GM23338 (cell line): ENCODE data around the gene CRHR1. TPM values are rescaled to one million over a fixed set of nuclear protein-coding genes. Genes with fewer than 3 reads are reported as not detected.

Source experiments
- ATAC-seq: fragments of 200-7000 bp; cut with Tn5 transposase; 3 replicates; pipeline ENCODE4 v1.9.1; 2020
- DNase-seq: peaks from one replicate; pipeline ENCODE4 v3.0.0-alpha.2; 2015; ENCODE audit warnings: low spot score
- H2AFZ ChIP-seq: fragments of 200-600 bp; sonication (generic); 2 replicates; pipeline ENCODE4 v1.8.0; 2016; ENCODE audit warnings: antibody characterized with exemption, mild to moderate bottlenecking, moderate library complexity
- H3F3A ChIP-seq: fragments of 200-600 bp; sonication (generic); replicated peaks from 2 replicates; pipeline ENCODE4 v1.8.0; 2017; ENCODE audit warnings: antibody characterized with exemption, mixed run types, low read depth
- H3K27ac ChIP-seq: fragments of 200-600 bp; sonication (generic); 2 replicates; pipeline ENCODE4 v1.6.1; 2016; ENCODE audit warnings: low read depth
- H3K27me3 ChIP-seq: fragments of 200-600 bp; sonication (generic); 2 replicates; pipeline ENCODE4 v1.8.0; 2016; ENCODE audit warnings: mild to moderate bottlenecking, mixed run types, moderate library complexity; ENCODE audit not compliant: insufficient read depth
- H3K36me3 ChIP-seq: fragments of 200-600 bp; sonication (generic); 2 replicates; pipeline ENCODE4 v1.8.0; 2016; ENCODE audit warnings: mild to moderate bottlenecking; ENCODE audit not compliant: insufficient read depth
- H3K4me1 ChIP-seq: fragments of 200-600 bp; sonication (generic); 2 replicates; pipeline ENCODE4 v1.8.0; 2016; ENCODE audit warnings: mild to moderate bottlenecking, moderate library complexity; ENCODE audit not compliant: insufficient read depth
- H3K4me2 ChIP-seq: fragments of 200-600 bp; sonication (generic); 2 replicates; pipeline ENCODE4 v1.7.1; 2017; ENCODE audit warnings: mixed run types
- H3K4me3 ChIP-seq: fragments of 200-600 bp; sonication (generic); 2 replicates; pipeline ENCODE4 v1.6.1; 2016; ENCODE audit warnings: mixed run types
- H3K79me2 ChIP-seq: fragments of 200-600 bp; sonication (generic); replicated peaks from 2 replicates; pipeline ENCODE4 v1.8.0; 2017; ENCODE audit warnings: mild to moderate bottlenecking; ENCODE audit not compliant: insufficient read depth
- H3K9me2 ChIP-seq: fragments of 200-600 bp; sonication (generic); 2 replicates; pipeline ENCODE4 v1.8.0; 2017; ENCODE audit not compliant: insufficient read depth
- H4K20me1 ChIP-seq: fragments of 200-600 bp; sonication (generic); replicated peaks from 2 replicates; pipeline ENCODE4 v1.8.0; 2017; ENCODE audit warnings: mild to moderate bottlenecking; ENCODE audit not compliant: insufficient read depth
- H3K27ac Mint-ChIP-seq: 2 replicates; pipeline ENCODE4 v1.8.0; 2020; ENCODE audit warnings: inconsistent platforms, mild to moderate bottlenecking, moderate library complexity, mixed read lengths
- H3K27me3 Mint-ChIP-seq: 3 replicates; pipeline ENCODE4 v1.8.0; 2022; ENCODE audit warnings: low read depth, mild to moderate bottlenecking, moderate library complexity, mixed read lengths, inconsistent platforms; ENCODE audit not compliant: insufficient read depth, poor library complexity
- H3K36me3 Mint-ChIP-seq: 3 replicates; pipeline ENCODE4 v1.8.0; 2021; ENCODE audit warnings: low read depth, mild to moderate bottlenecking, inconsistent platforms, moderate library complexity, mixed read lengths
- H3K4me1 Mint-ChIP-seq: 3 replicates; pipeline ENCODE4 v1.8.0; 2020; ENCODE audit warnings: mild to moderate bottlenecking, inconsistent platforms, mixed read lengths
- H3K4me3 Mint-ChIP-seq: 3 replicates; pipeline ENCODE4 v1.8.0; 2021; ENCODE audit warnings: moderate library complexity, mild to moderate bottlenecking, inconsistent platforms, mixed read lengths
- H3K9me3 Mint-ChIP-seq: 3 replicates; pipeline ENCODE4 v1.8.0; 2020; ENCODE audit warnings: moderate library complexity, mild to moderate bottlenecking, inconsistent platforms, mixed read lengths
- CREB1 ChIP-seq: fragments of 250-450 bp; sonication (Bioruptor Pico); IDR thresholded peaks from 2 replicates; pipeline ENCODE4 v1.5.0; 2020; ENCODE audit warnings: low read depth, mild to moderate bottlenecking, moderate library complexity
- EZH2 ChIP-seq: fragments of 200-600 bp; sonication (generic); IDR thresholded peaks from one replicate; pipeline ENCODE4 v1.8.0; 2017; ENCODE audit warnings: antibody characterized with exemption, mild to moderate bottlenecking, low read depth; ENCODE audit not compliant: unreplicated experiment
- EZH2phosphoT487 ChIP-seq: fragments of 200-600 bp; sonication (generic); IDR thresholded peaks from one replicate; pipeline ENCODE4 v1.8.1; 2018; ENCODE audit warnings: antibody characterized with exemption; ENCODE audit not compliant: unreplicated experiment
- NANOG ChIP-seq: IDR thresholded peaks from 2 replicates; pipeline ENCODE4 v1.6.1; 2016; ENCODE audit warnings: antibody characterized with exemption, borderline replicate concordance
- polyA plus RNA-seq: library from polyadenylated mRNA; unstranded; fragments of >200 nt; fragmentation: Nextera tagmentation; extraction: Ambion mirVana; gene quantifications from 2 replicates; pipeline ENCODE4 v1.2.1, GENCODE V29; 2016
- total RNA-seq: library from RNA; depleted of rRNA; stranded (reverse); fragments of >200 nt; shearing (Covaris generic); gene quantifications from 2 replicates; pipeline ENCODE4 v1.2.3, GENCODE V29; 2014
- TF ChIP-seq, protein P1 (sequence below), 2 experiments: fragments of 200-600 bp in 1 of 2; sonication (generic) in 1 of 2; conservative IDR thresholded peaks; 2 replicates each; pipeline versions ENCODE4 v1.5.1 to v1.6.1; 2016 to 2017; ENCODE audit warnings: antibody characterized with exemption in 2 of 2, low read depth in 2 of 2, mild to moderate bottlenecking in 2 of 2, moderate library complexity in 1 of 2
- TF ChIP-seq, protein P2 (sequence below): IDR thresholded peaks from one replicate; pipeline ENCODE4 v1.6.1; 2018; ENCODE audit warnings: antibody characterized with exemption; ENCODE audit not compliant: unreplicated experiment

CRHR1 gene
- total and polyA plus RNA-seq, 2 experiments from 2014 or later, result 0.19 to 0.76 TPM

DNA sequence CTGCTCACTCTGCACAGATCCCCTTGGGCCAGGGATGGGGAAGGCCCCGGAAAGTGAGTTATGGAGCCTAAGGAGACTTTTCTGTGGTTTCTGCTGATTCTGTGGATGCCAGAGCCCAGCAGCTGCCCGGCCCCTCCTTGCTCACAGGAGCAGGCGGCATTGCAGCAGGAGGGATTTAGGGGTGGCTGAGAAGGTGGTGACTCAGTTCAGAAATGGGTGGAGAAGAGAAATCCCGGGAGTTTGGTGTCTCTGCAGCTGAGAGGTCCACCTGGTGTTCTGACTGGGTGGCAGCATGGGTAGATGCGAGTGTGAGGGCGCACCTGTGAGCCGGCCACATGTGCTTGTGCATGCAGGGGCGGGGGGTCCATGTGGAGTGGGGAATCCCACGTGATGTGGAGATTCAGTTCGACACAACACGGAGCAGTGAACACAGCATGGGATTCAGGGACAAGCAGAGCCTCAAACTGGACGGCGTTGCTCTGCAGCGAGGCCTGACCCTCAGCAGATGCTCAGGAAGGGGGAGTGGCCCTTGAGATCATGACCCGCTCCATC lies 44.5 kb downstream of the CRHR1 start:
- Histone ChIP-seq H3K4me3 (no peak overlapping the region), H3F3A (no peaks in the 10 kb centered on the region), H3K9me2 (no peaks in the 10 kb centered on the region), H3K27me3 (no peaks in the 10 kb centered on the region), H4K20me1 (no peaks in the 10 kb centered on the region), H3K4me1 (no peaks in the 10 kb centered on the region), H3K36me3 (no peaks in the 10 kb centered on the region), H3K79me2 (no peaks in the 10 kb centered on the region), H3K4me2 (no peak overlapping the region), H2AFZ (no peak overlapping the region), H3K27ac (no peak overlapping the region)
- TF ChIP-seq, protein P1, sequence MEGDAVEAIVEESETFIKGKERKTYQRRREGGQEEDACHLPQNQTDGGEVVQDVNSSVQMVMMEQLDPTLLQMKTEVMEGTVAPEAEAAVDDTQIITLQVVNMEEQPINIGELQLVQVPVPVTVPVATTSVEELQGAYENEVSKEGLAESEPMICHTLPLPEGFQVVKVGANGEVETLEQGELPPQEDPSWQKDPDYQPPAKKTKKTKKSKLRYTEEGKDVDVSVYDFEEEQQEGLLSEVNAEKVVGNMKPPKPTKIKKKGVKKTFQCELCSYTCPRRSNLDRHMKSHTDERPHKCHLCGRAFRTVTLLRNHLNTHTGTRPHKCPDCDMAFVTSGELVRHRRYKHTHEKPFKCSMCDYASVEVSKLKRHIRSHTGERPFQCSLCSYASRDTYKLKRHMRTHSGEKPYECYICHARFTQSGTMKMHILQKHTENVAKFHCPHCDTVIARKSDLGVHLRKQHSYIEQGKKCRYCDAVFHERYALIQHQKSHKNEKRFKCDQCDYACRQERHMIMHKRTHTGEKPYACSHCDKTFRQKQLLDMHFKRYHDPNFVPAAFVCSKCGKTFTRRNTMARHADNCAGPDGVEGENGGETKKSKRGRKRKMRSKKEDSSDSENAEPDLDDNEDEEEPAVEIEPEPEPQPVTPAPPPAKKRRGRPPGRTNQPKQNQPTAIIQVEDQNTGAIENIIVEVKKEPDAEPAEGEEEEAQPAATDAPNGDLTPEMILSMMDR (conservative IDR thresholded peaks at IDR 0.05; ENCODE audit: low read depth in 2 of 2), result 0 out of 4 replicates have a peak, but pooled peaks of 1 of the 2 experiments have one; percentile 27
- TF ChIP-seq, protein P2, sequence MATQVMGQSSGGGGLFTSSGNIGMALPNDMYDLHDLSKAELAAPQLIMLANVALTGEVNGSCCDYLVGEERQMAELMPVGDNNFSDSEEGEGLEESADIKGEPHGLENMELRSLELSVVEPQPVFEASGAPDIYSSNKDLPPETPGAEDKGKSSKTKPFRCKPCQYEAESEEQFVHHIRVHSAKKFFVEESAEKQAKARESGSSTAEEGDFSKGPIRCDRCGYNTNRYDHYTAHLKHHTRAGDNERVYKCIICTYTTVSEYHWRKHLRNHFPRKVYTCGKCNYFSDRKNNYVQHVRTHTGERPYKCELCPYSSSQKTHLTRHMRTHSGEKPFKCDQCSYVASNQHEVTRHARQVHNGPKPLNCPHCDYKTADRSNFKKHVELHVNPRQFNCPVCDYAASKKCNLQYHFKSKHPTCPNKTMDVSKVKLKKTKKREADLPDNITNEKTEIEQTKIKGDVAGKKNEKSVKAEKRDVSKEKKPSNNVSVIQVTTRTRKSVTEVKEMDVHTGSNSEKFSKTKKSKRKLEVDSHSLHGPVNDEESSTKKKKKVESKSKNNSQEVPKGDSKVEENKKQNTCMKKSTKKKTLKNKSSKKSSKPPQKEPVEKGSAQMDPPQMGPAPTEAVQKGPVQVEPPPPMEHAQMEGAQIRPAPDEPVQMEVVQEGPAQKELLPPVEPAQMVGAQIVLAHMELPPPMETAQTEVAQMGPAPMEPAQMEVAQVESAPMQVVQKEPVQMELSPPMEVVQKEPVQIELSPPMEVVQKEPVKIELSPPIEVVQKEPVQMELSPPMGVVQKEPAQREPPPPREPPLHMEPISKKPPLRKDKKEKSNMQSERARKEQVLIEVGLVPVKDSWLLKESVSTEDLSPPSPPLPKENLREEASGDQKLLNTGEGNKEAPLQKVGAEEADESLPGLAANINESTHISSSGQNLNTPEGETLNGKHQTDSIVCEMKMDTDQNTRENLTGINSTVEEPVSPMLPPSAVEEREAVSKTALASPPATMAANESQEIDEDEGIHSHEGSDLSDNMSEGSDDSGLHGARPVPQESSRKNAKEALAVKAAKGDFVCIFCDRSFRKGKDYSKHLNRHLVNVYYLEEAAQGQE, result no peak
- peaks cover 10% of the 10 kb centered on the region for H3K27me3 Mint-ChIP-seq
- no peaks in the 10 kb centered on the region for H3K4me1 Mint-ChIP-seq
- ATAC-seq (no peak), DNase-seq (no peak)
- H3K9me3 Mint-ChIP-seq, result no peaks in the 10 kb centered on the region
- no peak overlapping the region for H3K4me3 Mint-ChIP-seq
- H3K27ac Mint-ChIP-seq, result no peak overlapping the region
- H3K36me3 Mint-ChIP-seq, result no peaks in the 10 kb centered on the region

DNA sequence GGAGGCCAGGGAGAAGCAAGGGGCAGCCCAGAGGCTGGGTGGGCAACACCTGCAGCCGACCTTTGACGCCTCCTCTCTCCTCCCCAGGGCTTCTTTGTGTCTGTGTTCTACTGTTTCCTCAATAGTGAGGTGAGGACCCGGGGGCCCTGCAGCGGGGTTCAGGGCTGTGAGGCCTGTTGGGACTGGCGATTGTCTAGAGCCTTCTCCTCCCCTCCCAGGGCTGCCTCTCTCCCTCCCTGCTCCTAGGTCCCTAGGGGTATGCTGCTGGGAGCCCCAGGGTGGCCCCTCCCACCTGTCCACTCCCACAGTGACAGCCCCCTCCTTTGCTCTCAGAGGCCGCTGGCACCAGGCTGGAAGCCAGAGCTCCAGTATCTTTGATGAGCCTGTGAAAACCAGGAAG lies 49.8 kb downstream of the CRHR1 start:
- Histone ChIP-seq H3K4me2 (no peak overlapping the region), H4K20me1 (no peaks in the 10 kb centered on the region), H3K27me3 (no peaks in the 10 kb centered on the region), H3K9me2 (no peaks in the 10 kb centered on the region), H2AFZ (no peak overlapping the region), H3K36me3 (no peaks in the 10 kb centered on the region), H3K79me2 (no peaks in the 10 kb centered on the region), H3F3A (no peaks in the 10 kb centered on the region), H3K27ac (no peak overlapping the region), H3K4me1 (no peaks in the 10 kb centered on the region), H3K4me3 (no peak overlapping the region)
- peaks cover 9% of the 10 kb centered on the region for H3K27me3 Mint-ChIP-seq
- ATAC-seq (no peak; the same call in 2 of the 3 replicates), DNase-seq (no peak)
- H3K4me1 Mint-ChIP-seq, result no peaks in the 10 kb centered on the region; the same call in 2 of the 3 replicates
- TF ChIP-seq EZH2, result no peak
- no peak for TF ChIP-seq CREB1 (CRISPR knock-in tag)
- TF ChIP-seq EZH2phosphoT487, result no peak
- TF ChIP-seq NANOG, result no peak
- H3K9me3 Mint-ChIP-seq, result no peaks in the 10 kb centered on the region
- no peak overlapping the region for H3K4me3 Mint-ChIP-seq
- no peaks in the 10 kb centered on the region for H3K36me3 Mint-ChIP-seq
- no peak overlapping the region for H3K27ac Mint-ChIP-seq
